ENCODE data around the gene UBE2S.
"Not testable (repeated sequence)": the region's sequence is repeated elsewhere in the genome, so short reads cannot be mapped to it uniquely, and the experiment has no call there.

UBE2S gene

DNA sequence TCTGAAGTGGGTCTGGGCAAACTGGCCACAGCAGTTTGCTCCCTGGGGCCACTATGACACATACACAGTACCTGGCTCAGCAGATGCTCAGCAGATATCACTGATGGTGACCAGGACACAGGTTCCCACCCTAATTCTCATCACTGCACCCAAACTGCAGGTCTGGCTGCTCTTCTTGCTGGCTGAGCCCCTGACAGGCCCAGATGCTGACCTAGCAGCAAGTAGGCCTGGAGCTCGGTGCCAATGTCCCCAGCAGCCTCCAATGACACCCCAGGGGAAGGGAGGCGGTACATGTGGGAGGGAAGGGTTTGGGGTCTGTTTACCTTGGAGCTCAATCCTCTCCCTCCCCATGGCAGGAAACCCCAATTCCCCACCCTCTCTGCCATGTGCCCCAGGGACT is 5.1 kb downstream of the UBE2S start (continued):
- no peak for TF ChIP-seq ZNF223 (tag by site-specific recombination; IDR thresholded peaks at IDR 0.05)
- no peak for TF ChIP-seq ZNF24 (tag by site-specific recombination; IDR thresholded peaks at IDR 0.05)
- TF ChIP-seq ZBTB17 (tag by site-specific recombination; IDR thresholded peaks at IDR 0.05): no peak
- no peak for TF ChIP-seq ZNF274 (IDR thresholded peaks at IDR 0.05; ENCODE audit: low read length)
- no peak for TF ChIP-seq ZNF274 (tag by site-specific recombination; IDR thresholded peaks at IDR 0.05; ENCODE audit: borderline replicate concordance)
- peak; percentile 26; the same call in 1 of the 2 replicates for TF ChIP-seq ZIC2 (tag by site-specific recombination; IDR thresholded peaks at IDR 0.05)
- no peak for TF ChIP-seq ZNF513 (tag by site-specific recombination; IDR thresholded peaks at IDR 0.05)
- no peak for TF ChIP-seq ZNF2 (tag by site-specific recombination; IDR thresholded peaks at IDR 0.05)
- no peak for TF ChIP-seq ZNF707 (tag by site-specific recombination; IDR thresholded peaks at IDR 0.05)
- TF ChIP-seq GLIS1 (tag by site-specific recombination; IDR thresholded peaks at IDR 0.05): peak; percentile 73; the same call in 1 of the 2 replicates
- TF ChIP-seq PATZ1 (tag by site-specific recombination; IDR thresholded peaks at IDR 0.05): 0 out of 2 replicates have a peak, but pooled peaks have one; percentile 20
- TF ChIP-seq SCRT1 (tag by site-specific recombination; IDR thresholded peaks at IDR 0.05; ENCODE audit: borderline replicate concordance): no peak
- no peak for TF ChIP-seq ZNF280C (tag by site-specific recombination; IDR thresholded peaks at IDR 0.05)
- no peak for TF ChIP-seq ZNF23 (tag by site-specific recombination; IDR thresholded peaks at IDR 0.05; ENCODE audit: borderline replicate concordance)
- no peak for TF ChIP-seq TRIM28 (IDR thresholded peaks at IDR 0.05; ENCODE audit: borderline replicate concordance, low read length)

DNA sequence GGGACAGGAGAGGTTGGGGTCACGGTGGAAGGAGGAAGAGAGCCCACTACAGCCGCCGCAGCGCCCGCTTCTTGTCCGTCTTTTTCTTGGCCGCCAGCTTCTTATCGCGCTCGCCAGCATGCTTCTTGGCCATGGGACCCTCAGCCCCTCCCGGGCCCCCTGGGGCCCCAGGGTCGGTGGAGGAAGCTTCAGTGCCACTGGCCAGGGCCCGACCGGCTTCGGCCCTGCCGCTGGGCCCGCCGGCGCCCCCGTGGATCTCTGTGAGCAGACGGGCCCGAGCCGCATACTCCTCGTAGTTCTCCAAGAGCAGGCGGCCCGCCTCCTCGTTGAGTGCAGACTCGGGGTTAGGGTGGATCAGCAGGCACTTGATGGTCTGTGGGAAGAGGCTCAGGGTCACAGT is 6.2 kb downstream of the UBE2S start:
- H3K36me3 ChIP-seq (ENCODE audit: control insufficient read depth in 2 of 2, insufficient read depth in 1 of 2, low read length in 2 of 2): peaks cover 45 to 58% of the 10 kb centered on the region in 2 experiments

GRCh38 chr19:55400281-55401087 is 7.1 kb downstream of the UBE2S start:
- H3K36me3 ChIP-seq (ENCODE audit: control insufficient read depth in 2 of 2, insufficient read depth in 1 of 2, low read length in 2 of 2): peaks cover 36 to 49% of the 10 kb centered on the region in 2 experiments
- no peaks in the 10 kb centered on the region; the same call in 1 of the 2 replicates for H3K4me1 ChIP-seq (ENCODE audit: control insufficient read depth, insufficient read depth, low read length)
- CTCF ChIA-PET: interaction anchor here (0.9 to 1.5 kb wide), 2 partner anchors 80 to 259 kb away, joined by 3 to 4 read pairs; no protein-coding TSS in a partner anchor
- H3K27ac ChIP-seq (ENCODE audit: extremely low read depth, low read depth, low read length): peak overlapping the region; percentile 11; the same call in 1 of the 2 replicates
- no peaks in the 10 kb centered on the region for H3K9me3 ChIP-seq (ENCODE audit: control insufficient read depth, insufficient read depth, low read depth, low read length)
- H3K4me3 ChIP-seq (ENCODE audit: low read depth, low read length): no peak overlapping the region
- POLR2A ChIA-PET: interaction anchor here (0.8 to 3.9 kb wide), 12 partner anchors 7 to 259 kb away, joined by 3 to 62 read pairs (median 4); partner anchors contain the start of genes HSPBP1, KMT5C, RPL28 and UBE2S
- TF ChIP-seq, protein P1, sequence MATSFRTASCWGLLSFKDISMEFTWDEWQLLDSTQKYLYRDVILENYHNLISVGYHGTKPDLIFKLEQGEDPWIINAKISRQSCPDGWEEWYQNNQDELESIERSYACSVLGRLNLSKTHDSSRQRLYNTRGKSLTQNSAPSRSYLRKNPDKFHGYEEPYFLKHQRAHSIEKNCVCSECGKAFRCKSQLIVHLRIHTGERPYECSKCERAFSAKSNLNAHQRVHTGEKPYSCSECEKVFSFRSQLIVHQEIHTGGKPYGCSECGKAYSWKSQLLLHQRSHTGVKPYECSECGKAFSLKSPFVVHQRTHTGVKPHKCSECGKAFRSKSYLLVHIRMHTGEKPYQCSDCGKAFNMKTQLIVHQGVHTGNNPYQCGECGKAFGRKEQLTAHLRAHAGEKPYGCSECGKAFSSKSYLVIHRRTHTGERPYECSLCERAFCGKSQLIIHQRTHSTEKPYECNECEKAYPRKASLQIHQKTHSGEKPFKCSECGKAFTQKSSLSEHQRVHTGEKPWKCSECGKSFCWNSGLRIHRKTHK (tag by site-specific recombination; IDR thresholded peaks at IDR 0.05): no peak
- TF ChIP-seq ZNF529 (tag by site-specific recombination; IDR thresholded peaks at IDR 0.05; ENCODE audit: insufficient replicate concordance): no peak
- no peak for TF ChIP-seq ZNF16 (tag by site-specific recombination; IDR thresholded peaks at IDR 0.05; ENCODE audit: low read depth)
- peak; percentile 80 for TF ChIP-seq ZNF600 (tag by site-specific recombination; IDR thresholded peaks at IDR 0.05)
- no peak for TF ChIP-seq ZFP41 (tag by site-specific recombination; IDR thresholded peaks at IDR 0.05; ENCODE audit: borderline replicate concordance)
- TF ChIP-seq ZFP37 (tag by site-specific recombination; IDR thresholded peaks at IDR 0.05): no peak
- TF ChIP-seq ZNF473 (tag by site-specific recombination; IDR thresholded peaks at IDR 0.05): no peak
- no peak for TF ChIP-seq ZNF324 (tag by site-specific recombination; IDR thresholded peaks at IDR 0.05)
- no peak for TF ChIP-seq SP7 (tag by site-specific recombination; IDR thresholded peaks at IDR 0.05)
- TF ChIP-seq ZNF707 (tag by site-specific recombination; IDR thresholded peaks at IDR 0.05): no peak
- no peak for TF ChIP-seq ZNF514 (tag by site-specific recombination; IDR thresholded peaks at IDR 0.05)
- no peak for TF ChIP-seq HOXD13 (CRISPR knock-in tag; IDR thresholded peaks at IDR 0.05; ENCODE audit: borderline replicate concordance)
- TF ChIP-seq ZNF792 (tag by site-specific recombination; IDR thresholded peaks at IDR 0.05): no peak

More for the DNA sequence above, 6.2 kb downstream of the UBE2S start:
- H3K9me3 ChIP-seq (ENCODE audit: control insufficient read depth, insufficient read depth, low read depth, low read length); H3K4me1 ChIP-seq (ENCODE audit: control insufficient read depth, insufficient read depth, low read length); CTCF ChIA-PET; H3K27ac ChIP-seq (ENCODE audit: extremely low read depth, low read depth, low read length); H3K4me3 ChIP-seq (ENCODE audit: low read depth, low read length): not testable (repeated sequence)
- POLR2A ChIA-PET: interaction anchor here (0.8 to 3.9 kb wide), 2 partner anchors 13 to 33 kb away, joined by 3 to 62 read pairs; partner anchors contain the start of gene RPL28

Data from HEK293 (cell line).